Right cardiac atrium (tissue), 5 donors: Measurements from ENCODE around the gene RBM22. TPM values are rescaled to one million over a fixed set of nuclear protein-coding genes. Genes with fewer than 3 reads are reported as not detected.
"Not testable (repeated sequence)": the region's sequence is repeated elsewhere in the genome, so short reads cannot be mapped to it uniquely, and the experiment has no call there.

Experiments used
- ATAC-seq, 2 donors: fragments of 200-7000 bp; cut with Tn5 transposase; one replicate each; pipeline versions ENCODE4 v1.8.0 to v1.9.1; 2020; ENCODE audit warnings: moderate library complexity in 2 of 2, mild to moderate bottlenecking in 1 of 2
- DNase-seq, 3 donors: peaks; one replicate each; pipeline ENCODE4 v3.0.0-alpha.2; 2020
- H3K27ac ChIP-seq: one replicate; pipeline ENCODE4 v1.5.1; 2013; ENCODE audit warnings: mild to moderate bottlenecking, low read length, control low read depth, moderate library complexity
- H3K27me3 ChIP-seq: one replicate; pipeline ENCODE4 v1.6.1; 2013; ENCODE audit not compliant: control insufficient read depth, insufficient read depth
- H3K4me1 ChIP-seq: one replicate; pipeline ENCODE4 v1.6.1; 2013; ENCODE audit warnings: low read length; ENCODE audit not compliant: control insufficient read depth, insufficient read depth
- H3K4me3 ChIP-seq: one replicate; pipeline ENCODE4 v1.5.1; 2013; ENCODE audit warnings: low read length, control low read depth
- H3K9me3 ChIP-seq: one replicate; pipeline ENCODE4 v1.6.1; 2013; ENCODE audit warnings: low read length; ENCODE audit not compliant: control insufficient read depth
- WGBS: extraction: QIAGEN DNeasy Blood & Tissue Kit; methylation state at CpG from one replicate; pipeline ENCODE4 v1.1.7; 2013; 5-methylcytosine and 5-hydroxymethylcytosine counted together
- intact Hi-C, 4 donors: fragments of 100-400 bp; cut with DNase I; formaldehyde crosslinking; loops; one replicate each; pipeline versions ENCODE4 v1.11.0 to v1.14.0; 2022 to 2023
- long read RNA-seq, 4 donors: library from polyadenylated mRNA; unstranded; transcript quantifications; one replicate each; pipeline ENCODE4 v2.0.0, GENCODE V29; 2020 to 2021
- polyA plus RNA-seq: library from polyadenylated mRNA; stranded (reverse); fragments of 200-250 nt; gene quantifications from one replicate; pipeline ENCODE4 v1.2.3, GENCODE V29; 2013
- total RNA-seq, 4 donors: library from RNA; stranded (reverse); fragmentation: NEBNext Ultra II Directional; extraction: Animal tissue kit (Norgen Biotek cat#: 25700); gene quantifications; one replicate each; pipeline ENCODE4 v1.2.1, GENCODE V29; 2021
- donor health status: healthy with polysubstance abuse.
- donor health status: DM: no; HTN: yes; CAD: no.
- donor health status: DM: no; HTN: no; CAD: no.
- donor health status: DM: no; HTN: yes; CAD: no; lungs with severe emphysema.
- donor health status: DM: yes; HTN: yes; CAD: no.

Gene RBM22
- 10 to 100 TPM; 25.1 to 30.8 (median 26.4) TPM for total RNA-seq
- 19.3 TPM for polyA plus RNA-seq
- long read RNA-seq, donor 1, transcript RBM22-201 (11 exons, 2,342 nt): major isoform, 32 of 39 reads
- long read RNA-seq, donor 1, partial matches to known transcripts: 5 of 39 reads
- long read RNA-seq, donor 1, other reads (novel, unspliced or antisense): 2 of 39 reads
- long read RNA-seq, donor 2, transcript RBM22-201 (11 exons, 2,342 nt): major isoform, 5 of 8 reads
- long read RNA-seq, donor 2, partial matches to known transcripts: 1 of 8 reads
- long read RNA-seq, donor 2, other reads (novel, unspliced or antisense): 1 of 8 reads
- long read RNA-seq, donor 3, transcript RBM22-201 (11 exons, 2,342 nt): major isoform, 33 of 47 reads
- long read RNA-seq, donor 3, partial matches to known transcripts: 5 of 47 reads
- long read RNA-seq, donor 3, other reads (novel, unspliced or antisense): 6 of 47 reads
- long read RNA-seq, donor 4, transcript RBM22-201 (11 exons, 2,342 nt): major isoform, 12 of 17 reads
- long read RNA-seq, donor 4, partial matches to known transcripts: 1 of 17 reads
- long read RNA-seq, donor 4, other reads (novel, unspliced or antisense): 4 of 17 reads

DNA sequence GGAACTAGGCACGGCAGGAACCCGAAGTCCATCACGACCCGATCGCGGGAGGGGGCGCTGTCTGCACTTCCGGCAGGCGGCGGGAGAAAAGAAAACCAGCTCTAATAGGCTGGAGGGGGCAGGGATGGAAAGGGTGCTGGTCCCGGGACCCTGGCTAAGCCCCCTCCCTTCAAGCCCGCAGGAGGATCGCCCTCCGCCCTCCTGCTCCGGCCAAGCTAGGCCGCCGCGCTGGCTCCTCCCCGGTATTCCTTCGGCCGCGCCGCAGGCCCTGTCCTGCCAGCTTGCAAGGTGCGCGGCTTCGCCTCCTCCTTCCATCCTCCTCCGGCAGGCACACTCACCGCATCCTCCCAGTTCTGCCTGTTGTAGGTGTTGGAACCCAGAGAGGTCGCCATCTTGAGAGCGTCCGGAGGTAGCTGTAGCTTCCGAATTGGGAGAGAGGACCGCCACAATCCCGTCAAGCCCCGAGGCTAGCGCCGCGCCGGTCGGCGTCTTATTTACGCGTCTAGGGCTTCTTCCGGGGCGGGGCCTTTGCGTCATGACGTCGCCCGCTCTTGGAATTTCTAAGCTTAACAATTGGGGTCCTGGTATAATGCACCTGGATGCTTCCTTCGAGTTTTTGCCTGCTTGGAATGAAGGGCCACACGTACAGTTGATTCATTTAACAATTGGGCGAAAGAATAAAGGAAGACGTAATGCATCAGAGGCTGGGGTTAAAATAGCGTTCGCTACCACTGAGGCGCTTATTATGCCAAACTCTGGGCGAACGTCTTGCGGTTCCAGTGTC lies at the start of gene RBM22:
RBM22 (minus strand) TSS at position 469 of the 784 bp plus-strand sequence; CDS start at position 392, 77 bp downstream.
- H3K4me1 ChIP-seq: no peaks in the 10 kb centered on the region
- peak within 1 kb of the TSS; percentile 99 for H3K27ac ChIP-seq
- no peaks in the 10 kb centered on the region for H3K27me3 ChIP-seq
- ATAC-seq (peak; percentile 99), DNase-seq (peak; percentile 94 to 98 (median 97))
- WGBS: under 1% methylated on average over 59 of the region's 59 CpGs
- intact Hi-C loops: loop anchor here in 2 of 4 donors (2.0 to 5.0 kb wide), 2 partner anchors 138 to 140 kb away; no protein-coding TSS in a partner anchor
- H3K9me3 ChIP-seq: no peaks in the 10 kb centered on the region
- peak within 1 kb of the TSS; percentile 85 for H3K4me3 ChIP-seq

GRCh38 chr5:150750469-150750868 lies 49.6 kb upstream of the RBM22 start:
- intact Hi-C loops: no loop called here
- Histone ChIP-seq H3K27me3 (no peaks in the 10 kb centered on the region), H3K27ac (no peak overlapping the region), H3K4me3 (no peak overlapping the region), H3K9me3 (no peaks in the 10 kb centered on the region), H3K4me1 (no peaks in the 10 kb centered on the region)
- no peak for DNase-seq
- WGBS: 53% methylated on average over 2 of the region's 2 CpGs
- ATAC-seq: no peak

DNA sequence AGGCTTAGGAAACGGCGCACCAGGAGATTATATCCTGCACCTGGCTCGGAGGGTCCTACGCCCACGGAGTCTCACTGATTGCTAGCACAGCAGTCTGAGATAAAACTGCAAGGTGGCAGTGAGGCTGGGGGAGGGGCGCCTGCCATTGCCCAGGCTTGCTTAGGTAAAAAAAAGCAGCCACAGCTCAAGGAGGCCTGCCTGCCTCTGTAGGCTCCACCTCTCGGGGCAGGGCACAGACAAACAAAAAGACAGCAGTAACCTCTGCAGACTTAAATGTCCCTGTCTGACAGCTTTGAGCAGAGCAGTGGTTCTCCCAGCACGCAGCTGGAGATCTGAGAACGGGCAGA lies 42.3 kb upstream of the RBM22 start:
- 94% methylated on average over 9 of the region's 9 CpGs for WGBS
- DNase-seq, ATAC-seq, H3K9me3 ChIP-seq, H3K27ac ChIP-seq, H3K4me1 ChIP-seq, intact Hi-C loops, H3K27me3 ChIP-seq, H3K4me3 ChIP-seq: not testable (repeated sequence)

DNA sequence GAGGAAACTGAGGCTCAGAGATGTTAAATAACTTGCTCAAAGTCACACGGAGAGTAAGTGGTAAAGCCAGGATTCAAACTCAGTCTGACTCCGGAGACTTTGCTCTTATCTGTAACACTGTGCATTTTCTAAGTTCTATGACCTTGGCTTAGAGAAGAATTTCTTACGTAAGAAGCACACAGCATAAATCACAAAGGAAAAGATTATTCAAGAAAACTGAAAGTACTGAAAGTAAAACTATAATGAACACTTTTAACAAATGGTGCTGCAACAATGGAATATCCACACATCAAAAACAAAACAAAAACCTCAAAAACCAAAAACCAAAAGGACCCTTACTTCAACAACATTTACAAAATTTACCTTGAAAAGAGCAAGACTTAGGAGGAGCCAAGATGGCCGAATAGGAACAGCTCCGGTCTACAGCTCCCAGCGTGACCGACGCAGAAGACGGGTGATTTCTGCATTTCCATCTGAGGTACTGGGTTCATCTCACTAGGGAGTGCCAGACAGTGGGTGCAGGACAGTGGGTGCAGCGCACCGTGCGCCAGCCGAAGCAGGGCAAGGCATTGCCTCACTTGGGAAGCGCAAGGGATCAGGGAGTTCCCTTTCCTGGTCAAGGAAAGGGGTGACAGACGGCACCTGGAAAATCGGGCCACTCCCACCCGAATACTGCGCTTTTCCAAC lies 41.7 kb upstream of the RBM22 start:
- H3K4me1 ChIP-seq, DNase-seq, H3K27me3 ChIP-seq, H3K4me3 ChIP-seq, H3K9me3 ChIP-seq, intact Hi-C loops, H3K27ac ChIP-seq: not testable (repeated sequence)
- WGBS: 87% methylated on average over 18 of the region's 18 CpGs
- ATAC-seq: peak; percentile 42 to 64

GRCh38 chr5:150740992-150741391 lies 40.1 kb upstream of the RBM22 start:
- Histone ChIP-seq H3K4me3 (no peak overlapping the region), H3K27me3 (no peaks in the 10 kb centered on the region), H3K4me1 (no peaks in the 10 kb centered on the region), H3K27ac (no peak overlapping the region), H3K9me3 (no peaks in the 10 kb centered on the region)
- intact Hi-C loops: no loop called here
- no peak for DNase-seq
- ATAC-seq: no peak

DNA sequence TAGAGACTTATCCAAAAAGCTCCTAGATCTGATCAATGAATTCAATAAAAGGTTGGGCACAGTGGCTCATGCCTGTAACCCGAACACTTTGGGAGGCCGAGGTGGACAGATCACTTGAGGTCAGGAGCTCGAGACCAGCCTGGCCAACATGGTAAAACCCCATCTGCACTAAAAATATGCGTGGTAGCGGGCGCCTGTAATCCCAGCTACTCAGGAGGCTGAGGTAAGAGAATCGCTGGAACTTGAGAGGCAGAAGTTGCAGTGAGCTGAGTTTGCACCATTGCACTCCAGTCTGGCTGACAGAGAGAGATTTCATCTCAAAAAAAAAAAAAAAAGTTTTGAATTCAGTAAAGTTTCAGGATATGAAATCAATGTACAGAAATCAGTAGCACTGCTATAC lies 38.0 kb upstream of the RBM22 start:
- H3K27ac ChIP-seq: no peak overlapping the region
- ATAC-seq (no peak), DNase-seq (no peak)
- no peaks in the 10 kb centered on the region for H3K9me3 ChIP-seq
- WGBS: 93% methylated on average over 7 of the region's 7 CpGs
- no peaks in the 10 kb centered on the region for H3K27me3 ChIP-seq
- intact Hi-C loops: no loop called here
- peaks cover 5% of the 10 kb centered on the region for H3K4me1 ChIP-seq
- H3K4me3 ChIP-seq: no peak overlapping the region

- WGBS: 92% methylated on average over 7 of the region's 7 CpGs
- Histone ChIP-seq H3K4me3 (no peak overlapping the region), H3K27me3 (no peaks in the 10 kb centered on the region), H3K4me1 (peaks cover 5% of the 10 kb centered on the region), H3K9me3 (no peaks in the 10 kb centered on the region), H3K27ac (peak overlapping the region; percentile 37)
- intact Hi-C loops: no loop called here
- DNase-seq: peak; percentile 40 to 78 (median 77)
- ATAC-seq: peak; percentile 36 to 64
Measured at GRCh38 chr5:150734579-150735384, 33.9 kb upstream of the RBM22 start.

DNA sequence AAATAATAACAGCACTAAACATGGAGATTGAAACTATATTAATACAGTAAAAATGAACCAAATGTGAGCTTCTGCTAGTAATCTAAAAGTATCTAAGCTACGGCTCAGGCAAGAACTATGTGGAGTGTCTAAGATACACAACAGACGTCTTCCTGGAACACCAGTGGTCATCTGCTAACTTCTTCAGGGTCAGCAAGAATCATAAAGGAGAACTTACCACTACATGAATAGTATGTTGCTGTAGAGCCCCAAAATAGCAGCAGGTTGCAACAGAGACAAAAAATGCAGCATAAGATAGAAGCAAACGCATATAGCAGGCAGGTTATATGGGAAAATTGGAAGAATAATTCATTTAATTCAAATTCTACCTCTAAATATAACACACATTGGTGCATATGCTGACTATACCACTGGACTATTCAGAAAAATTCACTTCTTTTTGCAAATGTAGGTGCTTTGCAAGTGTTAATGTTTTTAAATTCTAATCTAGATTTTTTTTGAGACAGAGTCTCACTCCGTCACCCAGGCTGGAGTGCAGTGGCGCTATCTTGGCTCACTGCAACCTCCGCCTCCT lies 30.9 kb upstream of the RBM22 start:
- no peaks in the 10 kb centered on the region for H3K9me3 ChIP-seq
- DNase-seq: no peak
- intact Hi-C loops: no loop called here
- no peak overlapping the region for H3K27ac ChIP-seq
- no peaks in the 10 kb centered on the region for H3K27me3 ChIP-seq
- 87% methylated on average over 6 of the region's 6 CpGs for WGBS
- H3K4me3 ChIP-seq: no peak overlapping the region
- H3K4me1 ChIP-seq: peaks cover 5% of the 10 kb centered on the region
- ATAC-seq: peak in 1 of 2 donors; percentile 73

- DNase-seq: no peak
- H3K27ac ChIP-seq: no peak overlapping the region
- WGBS: 94% methylated on average over 4 of the region's 4 CpGs
- peaks cover 2% of the 10 kb centered on the region for H3K4me1 ChIP-seq
- no peak for ATAC-seq
- no peaks in the 10 kb centered on the region for H3K27me3 ChIP-seq
- intact Hi-C loops: no loop called here
- H3K9me3 ChIP-seq: no peaks in the 10 kb centered on the region
- H3K4me3 ChIP-seq: no peak overlapping the region
Measured at GRCh38 chr5:150729859-150730258, 29.0 kb upstream of the RBM22 start.

- 90% methylated on average over 2 of the region's 2 CpGs for WGBS
- no peaks in the 10 kb centered on the region for H3K27me3 ChIP-seq
- H3K4me3 ChIP-seq: no peak overlapping the region
- DNase-seq: no peak
- no peaks in the 10 kb centered on the region for H3K4me1 ChIP-seq
- intact Hi-C loops: no loop called here
- no peak overlapping the region for H3K27ac ChIP-seq
- ATAC-seq: no peak
- no peaks in the 10 kb centered on the region for H3K9me3 ChIP-seq
Measured at GRCh38 chr5:150723845-150724244, 23.0 kb upstream of the RBM22 start.
